Rectal smooth muscle tissue (tissue), 1 donor: Measurements from ENCODE around the gene KANSL1.
"Not testable (repeated sequence)": the region's sequence is repeated elsewhere in the genome, so short reads cannot be mapped to it uniquely, and the experiment has no call there.

Source experiments
- H3K27ac ChIP-seq: one replicate; pipeline ENCODE4 v1.7.0; 2013; ENCODE audit warnings: low read depth, low read length, inconsistent platforms
- H3K27me3 ChIP-seq: one replicate; pipeline ENCODE4 v1.7.0; 2013; ENCODE audit warnings: low read length; ENCODE audit not compliant: control insufficient read depth, insufficient read depth
- H3K36me3 ChIP-seq: one replicate; pipeline ENCODE4 v1.7.0; 2013; ENCODE audit warnings: low read length; ENCODE audit not compliant: control insufficient read depth, insufficient read depth
- H3K4me1 ChIP-seq: one replicate; pipeline ENCODE4 v1.7.0; 2013; ENCODE audit warnings: low read length; ENCODE audit not compliant: control insufficient read depth, insufficient read depth
- H3K4me3 ChIP-seq: one replicate; pipeline ENCODE4 v1.7.0; 2013; ENCODE audit warnings: low read length
- H3K9ac ChIP-seq: one replicate; pipeline ENCODE4 v1.7.0; 2013; ENCODE audit warnings: low read length

Gene KANSL1

GRCh38 chr17:46087871-46088270, 105.4 kb downstream of the KANSL1 start:
- not testable (repeated sequence) for H3K36me3 ChIP-seq, H3K9ac ChIP-seq, H3K27ac ChIP-seq, H3K27me3 ChIP-seq, H3K4me1 ChIP-seq, H3K4me3 ChIP-seq

- Histone ChIP-seq H3K4me3 (no peak overlapping the region), H3K4me1 (peaks cover 11% of the 10 kb centered on the region)
Observed at GRCh38 chr17:46086821-46087220, 106.4 kb downstream of the KANSL1 start.

GRCh38 chr17:46085522-46085921, 107.7 kb downstream of the KANSL1 start:
- Histone ChIP-seq H3K36me3 (peaks cover 2% of the 10 kb centered on the region), H3K9ac (no peak overlapping the region), H3K4me3 (no peak overlapping the region), H3K27me3 (no peaks in the 10 kb centered on the region), H3K4me1 (peaks cover 11% of the 10 kb centered on the region), H3K27ac (no peak overlapping the region)

More at GRCh38 chr17:46086821-46087220, 106.4 kb downstream of the KANSL1 start:
- Histone ChIP-seq H3K27me3 (no peaks in the 10 kb centered on the region), H3K27ac (no peak overlapping the region), H3K36me3 (peaks cover 4% of the 10 kb centered on the region), H3K9ac (no peak overlapping the region)

GRCh38 chr17:46082257-46082656, 111.0 kb downstream of the KANSL1 start:
- H3K4me1 ChIP-seq, result peaks cover 2% of the 10 kb centered on the region
- no peak overlapping the region for H3K27ac ChIP-seq
- H3K4me3 ChIP-seq, result no peak overlapping the region
- no peak overlapping the region for H3K9ac ChIP-seq
- no peaks in the 10 kb centered on the region for H3K36me3 ChIP-seq
- no peaks in the 10 kb centered on the region for H3K27me3 ChIP-seq

GRCh38 chr17:46081018-46081320, 112.3 kb downstream of the KANSL1 start:
- no peaks in the 10 kb centered on the region for H3K27me3 ChIP-seq
- H3K9ac ChIP-seq, result no peak overlapping the region
- H3K27ac ChIP-seq, result no peak overlapping the region
- no peak overlapping the region for H3K4me3 ChIP-seq
- no peaks in the 10 kb centered on the region for H3K36me3 ChIP-seq
- peaks cover 2% of the 10 kb centered on the region for H3K4me1 ChIP-seq

GRCh38 chr17:46080118-46081017, 112.9 kb downstream of the KANSL1 start:
- H3K9ac ChIP-seq, result no peak overlapping the region
- H3K4me3 ChIP-seq, result no peak overlapping the region
- H3K36me3 ChIP-seq, result no peaks in the 10 kb centered on the region
- H3K27ac ChIP-seq, result no peak overlapping the region
- no peaks in the 10 kb centered on the region for H3K27me3 ChIP-seq
- peaks cover 2% of the 10 kb centered on the region for H3K4me1 ChIP-seq

DNA sequence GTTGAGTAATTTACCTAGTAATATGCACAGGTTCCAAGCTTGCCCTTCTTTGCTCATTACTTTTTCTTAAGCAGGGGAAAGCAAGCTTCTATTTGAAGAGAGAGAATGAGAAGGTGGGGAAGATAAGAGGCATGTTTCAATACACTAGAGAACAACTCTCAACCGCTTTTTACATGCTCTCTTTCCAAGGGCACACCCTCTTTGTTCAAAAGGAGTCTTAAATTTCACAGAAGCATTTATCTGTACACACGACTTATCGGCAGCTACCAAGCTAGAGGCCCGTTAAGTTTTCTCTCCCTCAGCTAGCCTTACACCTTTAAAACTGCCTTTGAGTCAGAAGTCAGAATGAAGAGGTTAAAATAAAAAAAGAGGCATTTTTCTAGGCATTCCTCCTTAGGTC, 114.6 kb downstream of the KANSL1 start:
- Histone ChIP-seq H3K4me3 (no peak overlapping the region), H3K4me1 (peaks cover 2% of the 10 kb centered on the region), H3K27me3 (no peaks in the 10 kb centered on the region), H3K9ac (no peak overlapping the region), H3K36me3 (no peaks in the 10 kb centered on the region), H3K27ac (no peak overlapping the region)

- Histone ChIP-seq H3K9ac (no peak overlapping the region), H3K27ac (no peak overlapping the region), H3K4me3 (no peak overlapping the region), H3K36me3 (no peaks in the 10 kb centered on the region), H3K4me1 (peaks cover 9% of the 10 kb centered on the region), H3K27me3 (no peaks in the 10 kb centered on the region)
Observed at GRCh38 chr17:46074540-46074939, 118.7 kb downstream of the KANSL1 start.

DNA sequence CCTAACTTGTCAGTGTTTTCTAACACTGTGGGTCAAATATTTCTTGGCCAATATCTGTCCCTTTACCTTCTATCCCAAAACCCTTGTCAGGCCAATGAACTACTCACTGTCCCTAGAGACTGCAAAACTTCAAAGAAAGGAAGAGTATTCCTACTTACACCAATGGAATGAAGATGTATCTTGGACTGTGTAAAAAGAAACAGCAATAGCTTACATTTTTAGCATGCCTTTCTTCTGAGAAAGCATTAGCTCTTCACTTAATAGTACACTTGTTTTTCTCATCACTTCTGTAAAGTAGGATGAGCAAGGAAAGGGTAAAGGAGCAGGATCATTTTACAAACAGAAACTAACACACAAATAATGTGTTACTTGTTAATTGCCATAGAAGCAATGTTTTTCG, 120.2 kb downstream of the KANSL1 start:
- H3K4me1 ChIP-seq, result peaks cover 9% of the 10 kb centered on the region
- H3K36me3 ChIP-seq, result peaks cover 2% of the 10 kb centered on the region
- peak overlapping the region; percentile 30 for H3K27ac ChIP-seq
- H3K4me3 ChIP-seq, result no peak overlapping the region
- no peaks in the 10 kb centered on the region for H3K27me3 ChIP-seq
- no peak overlapping the region for H3K9ac ChIP-seq

DNA sequence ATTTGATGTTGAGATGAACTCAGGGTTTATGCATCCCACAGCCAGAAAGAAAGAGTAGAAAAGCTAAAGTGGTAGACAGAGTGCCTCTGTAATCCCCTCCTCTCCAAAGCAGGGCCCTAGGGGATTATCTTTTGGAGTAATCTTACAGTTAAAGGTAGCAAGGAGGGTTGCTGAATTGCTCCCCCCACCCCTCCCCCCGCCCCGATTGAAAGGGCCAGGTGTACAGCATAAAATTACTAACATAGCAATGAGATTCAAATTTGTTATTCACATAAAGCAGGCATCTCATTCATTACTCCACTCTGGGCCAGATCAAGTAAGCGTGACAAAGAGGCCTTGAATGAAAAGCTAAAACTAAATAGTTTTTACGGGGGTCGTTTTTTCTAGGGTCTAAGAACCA, 121.4 kb downstream of the KANSL1 start:
- H3K4me3 ChIP-seq, result no peak overlapping the region
- no peaks in the 10 kb centered on the region for H3K27me3 ChIP-seq
- no peak overlapping the region for H3K9ac ChIP-seq
- peaks cover 9% of the 10 kb centered on the region for H3K4me1 ChIP-seq
- H3K27ac ChIP-seq, result no peak overlapping the region
- peaks cover 2% of the 10 kb centered on the region for H3K36me3 ChIP-seq

DNA sequence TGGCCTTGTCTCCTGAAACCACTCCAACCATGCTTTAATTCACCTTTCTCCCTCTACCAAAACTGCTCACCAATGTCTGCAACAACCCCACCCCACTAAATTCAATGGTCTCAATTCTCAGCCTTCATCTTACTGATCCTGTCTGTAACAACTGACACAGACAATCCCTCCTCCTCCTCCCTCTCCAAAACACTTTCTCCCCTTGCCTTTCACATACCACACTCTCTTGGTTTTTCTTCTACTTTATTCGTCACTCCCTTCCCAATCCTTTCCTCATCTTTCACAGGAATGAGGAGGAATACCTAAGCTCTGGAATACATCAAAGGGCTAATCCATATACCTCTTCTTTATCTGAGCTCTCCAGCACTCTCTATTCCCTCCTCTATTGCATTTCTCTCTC, 128.8 kb downstream of the KANSL1 start:
- H3K9ac ChIP-seq, result no peak overlapping the region
- H3K27ac ChIP-seq, result no peak overlapping the region
- H3K4me1 ChIP-seq, result peaks cover 4% of the 10 kb centered on the region
- no peak overlapping the region for H3K4me3 ChIP-seq
- no peaks in the 10 kb centered on the region for H3K27me3 ChIP-seq
- peaks cover 9% of the 10 kb centered on the region for H3K36me3 ChIP-seq

DNA sequence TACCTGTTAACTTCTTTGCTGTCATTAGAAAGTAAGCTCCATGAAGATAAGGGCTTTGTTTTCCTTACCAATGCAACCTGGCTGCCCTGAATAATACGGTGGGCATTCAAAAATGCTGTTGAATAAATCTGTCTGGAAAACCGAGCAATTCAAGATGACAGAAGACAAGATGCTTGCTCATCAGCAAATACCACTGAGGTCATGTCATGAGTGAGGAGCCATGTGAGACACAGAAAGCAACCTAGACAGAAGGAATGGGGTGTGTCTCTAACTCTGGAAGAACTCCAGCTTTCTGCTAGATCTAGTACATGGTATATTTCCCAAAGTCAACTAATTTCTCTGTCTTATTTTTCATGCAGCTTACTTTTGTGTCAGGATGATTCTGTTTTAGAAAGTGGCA, 130.0 kb downstream of the KANSL1 start:
- peaks cover 9% of the 10 kb centered on the region for H3K36me3 ChIP-seq
- H3K9ac ChIP-seq, result no peak overlapping the region
- H3K4me3 ChIP-seq, result no peak overlapping the region
- H3K4me1 ChIP-seq, result peaks cover 4% of the 10 kb centered on the region
- no peak overlapping the region for H3K27ac ChIP-seq
- H3K27me3 ChIP-seq, result no peaks in the 10 kb centered on the region

DNA sequence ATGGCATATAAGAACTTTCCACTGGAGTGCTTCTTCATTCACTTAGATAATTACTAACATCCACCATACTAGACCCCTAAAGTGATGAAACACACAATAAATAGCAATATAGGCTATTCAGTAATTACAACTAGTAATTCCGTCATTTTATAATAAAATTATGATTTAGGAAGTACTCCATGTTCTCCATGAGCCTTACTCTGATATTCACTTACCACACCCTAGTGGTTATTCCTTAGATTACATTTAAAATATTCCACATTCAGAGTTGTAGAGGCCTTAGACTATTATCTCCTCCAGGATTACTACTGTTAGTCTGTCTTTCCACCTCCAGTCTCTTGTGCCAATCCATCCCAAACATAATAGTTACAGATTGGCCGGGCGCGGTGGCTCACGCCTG, 131.8 kb downstream of the KANSL1 start:
- peaks cover 9% of the 10 kb centered on the region for H3K36me3 ChIP-seq
- H3K4me3 ChIP-seq, result no peak overlapping the region
- H3K9ac ChIP-seq, result no peak overlapping the region
- peaks cover 4% of the 10 kb centered on the region for H3K4me1 ChIP-seq
- H3K27ac ChIP-seq, result no peak overlapping the region
- H3K27me3 ChIP-seq, result no peaks in the 10 kb centered on the region
